HFFc6 (cell line): Measurements from ENCODE around the gene P2RY11. TPM values are rescaled to one million over a fixed set of nuclear protein-coding genes. Genes with fewer than 3 reads are reported as not detected.
A peak's percentile ranks its signal among the peaks of the same experiment; 100 is the strongest.

Source experiments
- DNase-seq: peaks from one replicate; pipeline ENCODE4 v3.0.0-alpha.2; 2018
- H3K27ac Mint-ChIP-seq: 2 replicates; pipeline ENCODE4 v1.8.0; 2020; ENCODE audit warnings: mild to moderate bottlenecking, mixed read lengths
- H3K27me3 Mint-ChIP-seq: 2 replicates; pipeline ENCODE4 v1.8.0; 2021; ENCODE audit warnings: mild to moderate bottlenecking, moderate library complexity, mixed read lengths; ENCODE audit not compliant: insufficient read depth
- H3K36me3 Mint-ChIP-seq: 2 replicates; pipeline ENCODE4 v1.8.0; 2021; ENCODE audit warnings: low read depth, mixed read lengths
- H3K4me1 Mint-ChIP-seq: 2 replicates; pipeline ENCODE4 v1.8.0; 2020; ENCODE audit warnings: low read depth, mixed read lengths
- H3K4me3 Mint-ChIP-seq: 2 replicates; pipeline ENCODE4 v1.8.0; 2020; ENCODE audit warnings: mild to moderate bottlenecking, moderate library complexity, mixed read lengths
- H3K9me3 Mint-ChIP-seq: 2 replicates; pipeline ENCODE4 v1.8.0; 2020; ENCODE audit warnings: mild to moderate bottlenecking, mixed read lengths
- CTCF ChIP-seq: fragments of 200-600 bp; sonication (generic); IDR thresholded peaks from 2 replicates; pipeline ENCODE4 v1.5.0; 2021; ENCODE audit warnings: antibody characterized with exemption, mild to moderate bottlenecking
- total RNA-seq, 6 experiments: library from RNA; stranded (reverse); fragmentation: NEBNext Ultra II Directional; extraction: Animal tissue kit (Norgen Biotek cat#: 25700); gene quantifications; 2 replicates in 1 of 6; 3 replicates in 5 of 6; pipeline ENCODE4 v1.2.3, GENCODE V29; 2021

Gene P2RY11
- total RNA-seq, 6 experiments from 2014 or later, result 4.5 to 9.9 (median 5.4) TPM

GRCh38 chr19:10112895-10113591 is 1.6 kb downstream of the P2RY11 start:
- no peak for DNase-seq
- H3K36me3 Mint-ChIP-seq, result peaks cover 12% of the 10 kb centered on the region
- no peaks in the 10 kb centered on the region for H3K9me3 Mint-ChIP-seq
- H3K4me1 Mint-ChIP-seq, result peaks cover 12% of the 10 kb centered on the region
- peak; percentile 76 for TF ChIP-seq CTCF
- H3K27me3 Mint-ChIP-seq, result peaks cover 18% of the 10 kb centered on the region
- peak overlapping the region; percentile 75 for H3K27ac Mint-ChIP-seq
- no peak overlapping the region for H3K4me3 Mint-ChIP-seq

GRCh38 chr19:10113592-10113963 is 2.1 kb downstream of the P2RY11 start:
- no peaks in the 10 kb centered on the region for H3K9me3 Mint-ChIP-seq
- H3K36me3 Mint-ChIP-seq, result peaks cover 12% of the 10 kb centered on the region
- no peak overlapping the region for H3K4me3 Mint-ChIP-seq
- TF ChIP-seq CTCF, result no peak; the same call in 1 of the 2 replicates
- peaks cover 18% of the 10 kb centered on the region for H3K27me3 Mint-ChIP-seq
- no peak for DNase-seq
- no peak overlapping the region for H3K27ac Mint-ChIP-seq
- peaks cover 13% of the 10 kb centered on the region for H3K4me1 Mint-ChIP-seq

GRCh38 chr19:10113964-10114650 is 2.6 kb downstream of the P2RY11 start:
- no peak for TF ChIP-seq CTCF
- Mint-ChIP-seq H3K27ac (no peak overlapping the region), H3K4me1 (peaks cover 17% of the 10 kb centered on the region), H3K36me3 (peaks cover 16% of the 10 kb centered on the region), H3K27me3 (peaks cover 18% of the 10 kb centered on the region), H3K9me3 (no peaks in the 10 kb centered on the region), H3K4me3 (no peak overlapping the region; the same call in 1 of the 2 replicates)
- DNase-seq, result no peak

- H3K27ac Mint-ChIP-seq, result no peak overlapping the region
- no peak overlapping the region; the same call in 1 of the 2 replicates for H3K4me3 Mint-ChIP-seq
- DNase-seq, result no peak
- peaks cover 22% of the 10 kb centered on the region for H3K27me3 Mint-ChIP-seq
- no peaks in the 10 kb centered on the region for H3K9me3 Mint-ChIP-seq
- TF ChIP-seq CTCF, result no peak
- H3K4me1 Mint-ChIP-seq, result peaks cover 17% of the 10 kb centered on the region
- H3K36me3 Mint-ChIP-seq, result peaks cover 13% of the 10 kb centered on the region
Measured at GRCh38 chr19:10114651-10115391, 3.3 kb downstream of the P2RY11 start.

GRCh38 chr19:10115392-10116084 is 4.0 kb downstream of the P2RY11 start:
- H3K4me3 Mint-ChIP-seq, result no peak overlapping the region; the same call in 1 of the 2 replicates
- no peak for TF ChIP-seq CTCF
- H3K27me3 Mint-ChIP-seq, result peaks cover 24% of the 10 kb centered on the region
- no peaks in the 10 kb centered on the region for H3K9me3 Mint-ChIP-seq
- peaks cover 13% of the 10 kb centered on the region for H3K36me3 Mint-ChIP-seq
- H3K4me1 Mint-ChIP-seq, result peaks cover 18% of the 10 kb centered on the region
- no peak overlapping the region for H3K27ac Mint-ChIP-seq
- DNase-seq, result no peak
